Esophagus squamous epithelium (tissue), 4 donors: ENCODE data around the gene APLN.

Source experiments
- CTCF ChIP-seq, 6 experiments: fragments of 450-650 bp in 4 of 6; fragments of 200-600 bp in 2 of 6; sonication (generic) in 2 of 6; IDR thresholded peaks; one replicate each; pipeline ENCODE4 v1.5.1; 2016 to 2019; ENCODE audit warnings: antibody characterized with exemption in 6 of 6, mild to moderate bottlenecking in 4 of 6, moderate library complexity in 4 of 6
- POLR2A ChIP-seq, 4 donors: fragments of 450-650 bp; IDR thresholded peaks; one replicate each; pipeline ENCODE4 v1.6.1; 2017; ENCODE audit warnings: antibody characterized with exemption in 4 of 4, mild to moderate bottlenecking in 4 of 4, moderate library complexity in 3 of 4

- no peak for TF ChIP-seq CTCF (IDR thresholded peaks at IDR 0.05)
- no peak for TF ChIP-seq POLR2A (IDR thresholded peaks at IDR 0.05)
Measured at GRCh38 chrX:129636175-129636681, 18.5 kb downstream of the APLN start.
